Iris pigment epithelial cell (primary cell): ENCODE data around the gene FHAD1.

Source experiments
- DNase-seq: peaks from one replicate; pipeline ENCODE4 v3.0.0-alpha.2; 2011; ENCODE audit warnings: low read depth

FHAD1 gene

GRCh38 chr1:15439325-15439724 is 192.3 kb downstream of the FHAD1 start:
- no peak for DNase-seq

GRCh38 chr1:15440357-15440756 is 193.3 kb downstream of the FHAD1 start:
- DNase-seq = no peak

DNA sequence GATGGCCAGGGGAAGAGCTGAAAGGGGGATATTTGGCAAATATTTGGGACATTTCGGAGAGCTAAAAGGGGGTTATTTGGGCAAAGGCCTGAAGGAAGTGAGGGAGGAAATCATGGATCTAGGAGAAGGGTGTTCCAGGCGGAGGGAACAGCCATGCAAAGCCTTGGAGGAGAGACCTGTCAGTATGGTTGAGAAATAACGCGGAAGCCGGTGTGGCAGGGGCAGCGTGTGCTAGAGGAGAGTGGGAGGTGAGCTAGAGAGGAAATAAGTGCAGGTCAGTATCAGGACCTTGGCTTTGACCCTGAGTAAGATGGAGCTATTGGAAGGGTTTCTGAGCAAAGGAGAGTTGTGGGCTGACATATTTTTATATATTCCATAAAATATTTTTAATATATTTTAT is 194.2 kb downstream of the FHAD1 start:
- DNase-seq = no peak

DNA sequence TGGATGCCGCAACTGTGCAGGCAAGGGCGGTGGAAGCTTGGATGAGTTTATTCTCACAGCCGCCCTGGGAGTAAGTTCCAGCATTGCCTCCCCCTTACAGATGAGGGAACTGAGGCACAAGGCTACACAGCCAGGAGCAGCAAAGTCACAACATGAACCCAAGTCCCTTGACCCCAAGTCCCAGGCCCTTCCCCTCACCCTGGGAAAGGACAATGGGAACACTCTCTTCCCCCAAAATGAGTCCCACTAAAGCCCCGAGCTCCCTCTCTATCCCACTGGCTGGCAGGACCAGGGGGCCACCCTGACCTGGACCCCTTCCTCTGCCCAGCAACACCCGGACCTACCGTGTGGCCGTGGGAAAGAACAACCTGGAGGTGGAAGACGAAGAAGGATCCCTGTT is 195.1 kb downstream of the FHAD1 start:
- DNase-seq = no peak

GRCh38 chr1:15442759-15443158 is 195.7 kb downstream of the FHAD1 start:
- no peak for DNase-seq

DNA sequence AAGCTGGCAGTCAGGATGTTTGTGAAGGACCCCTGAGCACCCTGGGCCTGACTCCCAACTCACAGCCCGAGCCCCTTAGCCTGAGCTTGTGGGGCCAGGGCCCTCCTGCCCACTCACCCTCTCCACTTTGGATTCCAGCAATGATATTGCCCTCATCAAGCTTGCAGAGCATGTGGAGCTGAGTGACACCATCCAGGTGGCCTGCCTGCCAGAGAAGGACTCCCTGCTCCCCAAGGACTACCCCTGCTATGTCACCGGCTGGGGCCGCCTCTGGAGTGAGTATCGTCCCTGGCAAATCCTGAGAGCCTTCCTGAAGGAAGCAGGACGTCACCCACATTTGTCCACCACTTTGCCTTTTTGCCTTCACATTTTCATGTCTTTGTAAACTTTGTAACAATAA is 196.3 kb downstream of the FHAD1 start:
- DNase-seq = no peak

GRCh38 chr1:15444468-15445389 is 197.7 kb downstream of the FHAD1 start:
- no peak for DNase-seq

GRCh38 chr1:15445390-15446122 is 198.5 kb downstream of the FHAD1 start:
- DNase-seq = no peak

DNA sequence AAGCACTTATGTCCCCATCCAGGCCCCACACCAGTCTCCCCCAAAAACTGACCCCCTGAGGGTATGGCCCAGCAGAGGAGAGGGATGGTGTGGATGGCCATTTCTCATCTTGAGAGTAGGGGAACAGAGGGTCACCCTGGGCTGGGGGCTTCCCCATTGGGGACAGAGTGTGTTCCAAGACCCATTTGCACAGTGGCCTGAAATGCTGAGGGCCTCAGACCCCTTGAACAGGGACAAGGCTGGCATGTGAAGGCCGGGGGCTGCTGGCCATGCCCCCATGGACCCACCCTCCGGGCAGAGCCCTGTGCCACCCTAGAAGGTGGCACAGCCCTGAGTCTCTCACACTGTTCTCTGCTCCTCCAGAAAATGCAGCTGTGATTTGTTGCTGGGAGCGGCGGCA is 199.2 kb downstream of the FHAD1 start:
- DNase-seq = no peak
